Motor neuron (in vitro differentiated cells): ENCODE results near the gene GRK1. TPM values are rescaled to one million over a fixed set of nuclear protein-coding genes. Genes with fewer than 3 reads are reported as not detected.
"Not testable (repeated sequence)": the region's sequence is repeated elsewhere in the genome, so short reads cannot be mapped to it uniquely, and the experiment has no call there.

ENCODE experiments used
- ATAC-seq, 8 experiments: fragments of 200-7000 bp; cut with Tn5 transposase; replicated peaks in 6 of 8; 2 replicates each; pipeline ENCODE4 v1.8.0; 2021; ENCODE audit warnings: mild to moderate bottlenecking in 8 of 8, moderate library complexity in 8 of 8
- H3K27ac ChIP-seq, 2 donors: fragments of 250-450 bp; sonication (Bioruptor Pico); 2 replicates each; pipeline ENCODE4 v1.9.0; 2021; ENCODE audit warnings: antibody characterized with exemption in 2 of 2, mild to moderate bottlenecking in 2 of 2, moderate library complexity in 1 of 2
- H3K4me1 ChIP-seq, 2 donors: fragments of 250-450 bp; sonication (Bioruptor Pico); replicated peaks in 1 of 2; 2 replicates each; pipeline ENCODE4 v1.6.1; 2021; ENCODE audit warnings: antibody characterized with exemption in 2 of 2, mild to moderate bottlenecking in 2 of 2, moderate library complexity in 1 of 2
- H3K4me3 ChIP-seq, 5 donors: fragments of 250-450 bp; sonication (Bioruptor Pico); 2 replicates each; pipeline ENCODE4 v1.9.0; 2021; ENCODE audit warnings: antibody characterized with exemption in 5 of 5, mild to moderate bottlenecking in 5 of 5, moderate library complexity in 4 of 5
- WGBS, 10 experiments: fragments of 450-650 bp; shearing (Covaris generic); methylation state at CpG; one replicate each; pipeline ENCODE4 v1.0.0; 2022; 5-methylcytosine and 5-hydroxymethylcytosine counted together
- in situ Hi-C, 9 experiments: fragments of 400-800 bp; cut with MboI; loops; one replicate each; pipeline ENCODE4 v1.15.0; 2021; ENCODE audit warnings: low sequenced_read_pairs in 9 of 9, low pct_unique_long_range_greater_than_20kb in 2 of 9; ENCODE audit not compliant: unreplicated experiment in 9 of 9
- total RNA-seq, 8 experiments: library from RNA; unstranded; fragments of 300-600 nt; gene quantifications; 2 replicates each; pipeline versions ENCODE4 v1.2.3 to v1.2.4, GENCODE V29; 2022

GRK1 gene
- total RNA-seq, 8 experiments from 2014 or later, result under 0.01 to 1.1 (median 0.38) TPM; not detected in 1

DNA sequence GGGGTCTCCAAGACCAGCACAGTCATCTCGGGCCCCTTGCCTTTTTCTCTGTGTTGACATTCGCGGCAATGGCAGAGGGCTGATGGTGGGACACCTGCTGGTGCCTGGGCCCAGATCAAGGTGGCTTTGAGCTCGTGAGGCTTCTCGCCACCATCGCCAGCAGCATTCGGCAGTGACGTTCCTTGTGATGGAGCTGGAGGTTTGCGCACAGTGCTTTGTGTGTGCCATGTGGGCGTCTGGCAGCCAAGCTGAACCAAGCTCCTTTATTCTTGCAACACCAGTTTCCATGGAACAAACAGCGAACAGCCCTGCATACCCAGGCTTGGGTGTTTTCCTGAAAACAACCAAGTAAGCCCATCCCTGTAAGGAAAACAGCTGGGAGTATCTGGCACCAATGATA, 82.9 kb downstream of the GRK1 start:
- no peak overlapping the region for H3K4me3 ChIP-seq
- peak in 2 of 8 experiments; percentile 79 to 95 for ATAC-seq
- in situ Hi-C loops, result no loop called here
- 0 to 94% (median 68%) methylated on average over 1 to 11 of the region's 11 CpGs for WGBS, 10 experiments
- H3K4me1 ChIP-seq, result peaks cover 8 to 11% of the 10 kb centered on the region in 2 donors
- no peak overlapping the region for H3K27ac ChIP-seq

DNA sequence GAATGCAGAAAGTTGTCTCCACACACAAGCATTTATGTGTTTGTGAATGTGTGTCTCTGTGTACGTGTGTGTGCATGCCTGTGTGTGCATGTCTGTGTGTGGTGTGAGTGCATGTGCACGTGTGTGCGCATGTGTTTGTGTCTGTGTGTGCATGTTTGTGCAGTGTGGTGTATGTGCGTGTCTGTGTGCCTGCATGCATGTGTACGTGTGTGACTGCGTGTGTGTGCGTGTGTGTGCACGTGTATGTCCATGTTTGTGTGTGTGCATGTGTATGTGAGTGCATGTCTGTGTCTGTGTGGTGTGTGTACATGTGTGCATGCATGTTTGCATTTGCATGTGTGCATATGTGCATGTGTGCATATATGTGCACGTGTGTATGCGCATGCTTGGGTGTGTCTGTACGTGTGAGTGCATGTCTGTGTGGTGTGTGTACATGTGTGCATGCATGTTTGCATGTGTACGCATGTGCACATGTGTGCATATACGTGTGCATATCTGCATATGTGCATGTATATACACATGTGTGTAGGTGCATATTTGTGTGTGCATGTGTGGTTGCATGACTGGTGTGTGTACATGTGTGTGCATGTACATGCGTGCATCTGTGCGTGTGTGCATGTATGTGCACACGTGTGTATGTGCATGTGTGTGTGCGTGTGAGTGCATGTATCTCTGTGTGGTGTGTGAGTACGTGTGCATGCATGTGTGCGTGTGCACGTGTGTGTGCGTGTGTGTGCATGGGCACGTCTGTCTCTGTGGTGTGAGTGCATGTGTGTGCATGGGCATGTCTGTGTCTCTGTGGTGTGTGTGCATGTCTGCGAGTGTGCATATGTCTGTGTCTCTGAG, 83.8 kb downstream of the GRK1 start:
- H3K27ac ChIP-seq, result no peak overlapping the region
- ATAC-seq, result no peak

DNA sequence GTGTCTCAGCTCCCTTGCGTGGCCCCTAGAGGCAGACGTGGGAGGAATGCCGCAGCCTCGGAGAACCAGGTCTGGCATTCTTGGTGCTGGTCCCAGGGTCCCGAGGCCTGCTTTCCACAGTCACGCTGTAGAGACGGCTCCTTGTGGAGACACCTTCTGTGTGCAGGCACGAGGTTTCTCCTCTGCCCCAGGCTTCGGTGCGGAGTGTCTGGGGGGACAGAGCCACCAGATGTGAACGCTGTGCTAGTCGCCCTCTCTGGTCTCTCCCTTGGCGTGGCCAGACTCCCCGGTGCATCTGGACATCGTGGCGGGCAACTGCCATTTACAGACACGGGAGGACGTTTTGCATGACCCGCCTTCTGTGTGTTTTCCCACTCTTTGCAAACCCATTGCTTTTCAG, 84.5 kb downstream of the GRK1 start:
- 73 to 100% (median 89%) methylated on average over 1 to 7 of the region's 19 CpGs; no CpG with 5 or more reads in 6 of the 10 experiments for WGBS, 10 experiments
- in situ Hi-C loops, result no loop called here
- no peak for ATAC-seq
- H3K4me3 ChIP-seq, result no peak overlapping the region
- H3K4me1 ChIP-seq, result peaks cover 5 to 8% of the 10 kb centered on the region in 2 donors
- no peak overlapping the region for H3K27ac ChIP-seq

More for the DNA sequence above, 83.8 kb downstream of the GRK1 start:
- Histone ChIP-seq H3K4me3 (no peak overlapping the region), H3K4me1 (peaks cover 8 to 11% of the 10 kb centered on the region in 2 donors)
- WGBS, 10 experiments, result 41 to 93% (median 85%) methylated on average over 1 to 15 of the region's 23 CpGs
- in situ Hi-C loops, result no loop called here

GRCh38 chr13:113752211-113752986, 85.4 kb downstream of the GRK1 start:
- ATAC-seq, in situ Hi-C loops: not testable (repeated sequence)

GRCh38 chr13:113753171-113753570, 86.2 kb downstream of the GRK1 start:
- in situ Hi-C loops, result no loop called here
- Histone ChIP-seq H3K4me1 (peaks cover 3% of the 10 kb centered on the region in 2 donors), H3K4me3 (no peak overlapping the region), H3K27ac (no peak overlapping the region)
- ATAC-seq, result no peak
- WGBS, 10 experiments, result 20 to 85% (median 56%) methylated on average over 1 to 9 of the region's 11 CpGs; no CpG with 5 or more reads in 5 of the 10 experiments

More at GRCh38 chr13:113752211-113752986, 85.4 kb downstream of the GRK1 start:
- not testable (repeated sequence) for H3K27ac ChIP-seq, H3K4me1 ChIP-seq, H3K4me3 ChIP-seq
- WGBS, 10 experiments, result 68 to 100% (median 80%) methylated on average over 1 to 10 of the region's 78 CpGs; no CpG with 5 or more reads in 5 of the 10 experiments

DNA sequence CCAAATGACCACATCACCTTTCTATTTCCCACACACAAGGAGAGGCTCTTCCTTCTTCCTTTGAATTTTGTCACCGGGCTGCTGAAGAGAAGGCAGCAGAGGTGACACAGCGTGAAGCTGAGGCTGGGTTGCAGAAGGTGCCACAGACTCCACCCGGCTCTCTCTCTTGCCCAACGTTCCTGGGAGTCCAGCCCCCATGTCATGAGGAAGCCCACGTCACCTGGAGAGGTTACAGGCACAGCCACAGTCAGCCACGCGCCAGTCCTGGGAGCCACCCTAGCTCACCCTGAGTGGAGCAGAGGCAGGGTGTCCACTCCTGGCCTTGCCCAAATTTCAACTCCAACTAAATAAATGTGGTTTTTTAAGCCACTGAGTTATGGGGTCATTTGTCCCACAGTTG, 87.2 kb downstream of the GRK1 start:
- peaks cover 5 to 10% of the 10 kb centered on the region in 2 donors for H3K4me1 ChIP-seq
- 17 to 100% (median 72%) methylated on average over 1 to 4 of the region's 7 CpGs; no CpG with 5 or more reads in 3 of the 10 experiments for WGBS, 10 experiments
- H3K27ac ChIP-seq, result no peak overlapping the region
- H3K4me3 ChIP-seq, result no peak overlapping the region
- no peak for ATAC-seq
- in situ Hi-C loops, result no loop called here

- Histone ChIP-seq H3K4me3 (no peak overlapping the region), H3K4me1 (peaks cover 5 to 12% of the 10 kb centered on the region in 2 donors), H3K27ac (no peak overlapping the region)
- WGBS, 10 experiments, result 82 to 96% (median 89%) methylated on average over 4 to 12 of the region's 15 CpGs; no CpG with 5 or more reads in 5 of the 10 experiments
- in situ Hi-C loops, result no loop called here
- ATAC-seq, result no peak
These were observed 87.7 kb downstream of the GRK1 start for GRCh38 chr13:113754691-113755090.

DNA sequence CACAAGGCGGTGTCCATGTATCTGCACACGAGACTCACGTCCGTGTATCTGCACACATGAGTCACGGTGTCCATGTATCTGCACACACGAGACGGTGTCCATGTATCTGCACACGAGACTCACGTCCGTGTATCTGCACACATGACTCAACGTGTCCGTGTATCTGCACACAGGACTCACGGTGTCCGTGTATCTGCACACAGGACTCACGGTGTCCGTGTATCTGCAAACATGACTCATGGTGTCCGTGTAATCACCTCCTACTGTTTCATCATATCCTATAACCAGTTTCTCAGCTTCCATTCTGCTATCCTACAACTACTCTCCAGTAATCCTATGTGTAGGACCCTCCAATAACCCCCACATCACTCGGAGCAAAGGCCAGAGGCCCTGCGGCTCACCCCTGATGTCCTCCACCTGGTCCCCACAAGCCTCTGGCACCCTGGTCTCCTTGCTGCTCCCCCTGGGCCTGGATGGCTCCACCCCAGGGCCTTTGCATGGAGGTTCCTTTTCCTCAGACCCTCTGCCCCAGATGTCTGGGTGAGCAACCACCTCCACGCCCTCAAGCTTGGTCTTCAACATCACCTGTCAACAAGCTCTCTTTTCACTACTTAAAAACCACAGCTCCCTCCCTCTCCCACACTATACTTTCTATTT, 89.5 kb downstream of the GRK1 start:
- Histone ChIP-seq H3K4me1 (peaks cover 5 to 14% of the 10 kb centered on the region in 2 donors), H3K27ac (no peak overlapping the region), H3K4me3 (no peak overlapping the region)
- ATAC-seq, result no peak
- in situ Hi-C loops, result no loop called here
- 60 to 100% (median 88%) methylated on average over 1 to 12 of the region's 20 CpGs; no CpG with 5 or more reads in 1 of the 10 experiments for WGBS, 10 experiments

DNA sequence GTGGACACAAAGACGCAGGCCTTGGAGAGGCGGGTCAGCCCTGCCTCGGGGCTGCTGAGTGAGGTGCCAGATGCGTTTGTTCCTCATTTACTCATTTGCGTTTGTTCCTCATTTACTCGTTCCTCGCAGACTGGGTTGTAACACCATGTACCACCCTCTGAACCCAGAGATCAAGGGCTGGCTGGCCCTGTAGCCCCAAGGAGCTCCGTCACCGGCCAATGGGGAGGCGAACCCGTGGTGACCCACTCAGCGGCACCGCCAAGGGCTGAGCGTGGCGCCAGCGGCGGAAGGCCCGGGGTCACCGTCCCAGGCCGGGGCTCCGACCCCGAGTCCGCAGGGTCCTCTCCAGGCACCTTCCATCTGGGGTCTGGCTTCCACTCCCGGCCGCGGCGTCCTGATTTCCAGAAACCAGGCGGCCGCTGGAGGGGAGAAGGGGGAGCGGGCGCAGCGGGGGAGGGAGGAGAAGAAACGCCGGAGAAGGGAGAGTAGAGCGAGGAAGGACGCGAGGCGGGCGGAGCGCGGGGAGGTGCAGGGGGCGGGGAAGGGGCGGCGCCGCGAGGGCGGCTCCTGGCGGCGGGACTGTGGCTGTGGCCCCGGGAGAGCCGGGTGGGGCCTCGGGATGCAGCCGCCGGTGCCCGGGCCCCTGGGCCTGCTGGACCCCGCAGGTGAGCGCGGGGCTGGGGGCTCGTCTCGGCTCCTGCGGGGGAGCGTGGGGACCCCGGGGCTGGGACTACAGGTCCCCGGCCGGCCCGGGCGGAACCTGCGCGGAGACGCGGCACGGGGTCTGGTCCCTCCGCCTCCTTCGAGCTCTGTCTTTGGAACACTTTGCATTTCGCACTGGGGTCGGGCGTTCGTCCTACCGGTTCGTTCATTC, 91.9 kb downstream of the GRK1 start, which contains the start of gene TMEM255B:
Gene TMEM255B, plus strand, starts transcription at position 576 of the 874 bp plus-strand sequence. Its CDS starts 44 bp downstream, at position 620.
- Histone ChIP-seq H3K4me3 (peak within 1 kb of the TSS; percentile 38 to 59 (median 45)), H3K4me1 (peaks cover 5 to 14% of the 10 kb centered on the region in 2 donors), H3K27ac (no peak within 1 kb of the TSS)
- in situ Hi-C loops, result no loop called here
- peak; percentile 90 to 98 (median 94) for ATAC-seq
- WGBS, 10 experiments, result 0 to 12% (median 2%) methylated on average over 2 to 16 of the region's 80 CpGs; no CpG with 5 or more reads in 1 of the 10 experiments

DNA sequence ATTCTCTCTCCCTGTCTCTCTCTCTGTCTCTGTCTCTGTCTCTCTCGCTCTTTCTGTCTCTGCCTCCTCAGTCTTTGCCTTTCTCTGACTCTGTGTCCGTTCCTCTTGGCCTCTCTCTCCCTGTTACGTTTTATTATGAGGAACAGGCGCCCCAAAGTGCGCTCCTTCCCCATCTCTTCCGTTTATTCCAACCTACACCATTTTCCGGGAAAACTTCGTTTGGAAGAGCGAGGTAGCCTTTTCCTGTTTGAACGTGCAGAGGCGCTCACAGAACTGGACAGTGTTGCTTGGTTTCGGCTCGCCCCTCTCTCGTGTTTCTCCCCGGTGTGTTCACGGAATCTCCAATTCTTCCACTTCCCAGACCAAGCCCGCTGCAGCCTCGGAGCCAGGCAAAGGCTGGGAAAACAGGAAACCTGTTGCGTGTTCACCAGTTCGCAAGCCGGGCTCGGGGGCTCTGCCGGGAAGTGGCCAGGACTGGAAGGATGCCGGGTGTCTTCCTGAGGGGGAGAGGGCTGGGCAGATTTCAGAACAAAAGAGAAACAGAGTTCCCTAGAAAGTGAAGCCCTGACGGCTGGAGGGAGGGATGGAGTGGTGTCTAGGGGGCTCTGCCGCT, 92.6 kb downstream of the GRK1 start:
- in situ Hi-C loops, result no loop called here
- peak in 6 of 8 experiments; percentile 6 to 34 (median 14) for ATAC-seq
- H3K4me1 ChIP-seq, result peaks cover 5 to 14% of the 10 kb centered on the region in 2 donors
- 0 to 4% (median 1%) methylated on average over 1 to 21 of the region's 26 CpGs for WGBS, 10 experiments
- peak overlapping the region; percentile 38 to 59 (median 45) for H3K4me3 ChIP-seq
- H3K27ac ChIP-seq, result no peak overlapping the region

GRCh38 chr13:113761136-113761535, 94.1 kb downstream of the GRK1 start:
- H3K27ac ChIP-seq, result no peak overlapping the region
- H3K4me3 ChIP-seq, result no peak overlapping the region
- WGBS, 10 experiments, result 90 to 100% methylated on average over 4 of the region's 7 CpGs; no CpG with 5 or more reads in 8 of the 10 experiments
- peaks cover 11 to 28% of the 10 kb centered on the region in 2 donors for H3K4me1 ChIP-seq
- no peak for ATAC-seq
- in situ Hi-C loops, result no loop called here
